Measurements from ENCODE around the gene SLC22A7.
"Not testable (repeated sequence)": the region's sequence is repeated elsewhere in the genome, so short reads cannot be mapped to it uniquely, and the experiment has no call there.

The SLC22A7 gene

GRCh38 chr6:43284991-43285781, 12.9 kb upstream of the SLC22A7 start:
- no peak for DNase-seq

DNA sequence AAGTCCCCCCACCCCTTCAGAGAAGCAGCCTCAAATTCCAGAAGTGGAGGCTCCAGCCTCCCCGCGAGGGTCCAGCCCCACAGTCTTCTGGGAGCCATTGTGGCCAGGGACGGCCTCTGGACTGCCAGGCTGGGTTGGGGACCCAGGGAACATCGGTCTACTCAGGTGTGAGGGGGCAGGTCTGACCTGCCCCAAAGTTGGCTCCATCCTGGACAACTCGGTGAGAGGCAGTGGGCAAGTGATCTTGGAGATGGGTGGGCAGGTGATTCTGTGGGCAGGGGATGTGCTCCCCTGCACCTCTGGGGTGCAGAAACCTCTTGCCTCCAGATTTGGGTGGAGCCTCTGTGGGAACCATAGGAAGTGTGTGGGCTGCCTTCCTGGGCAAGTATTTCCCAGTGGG, 12.2 kb upstream of the SLC22A7 start:
- no peak for DNase-seq

DNA sequence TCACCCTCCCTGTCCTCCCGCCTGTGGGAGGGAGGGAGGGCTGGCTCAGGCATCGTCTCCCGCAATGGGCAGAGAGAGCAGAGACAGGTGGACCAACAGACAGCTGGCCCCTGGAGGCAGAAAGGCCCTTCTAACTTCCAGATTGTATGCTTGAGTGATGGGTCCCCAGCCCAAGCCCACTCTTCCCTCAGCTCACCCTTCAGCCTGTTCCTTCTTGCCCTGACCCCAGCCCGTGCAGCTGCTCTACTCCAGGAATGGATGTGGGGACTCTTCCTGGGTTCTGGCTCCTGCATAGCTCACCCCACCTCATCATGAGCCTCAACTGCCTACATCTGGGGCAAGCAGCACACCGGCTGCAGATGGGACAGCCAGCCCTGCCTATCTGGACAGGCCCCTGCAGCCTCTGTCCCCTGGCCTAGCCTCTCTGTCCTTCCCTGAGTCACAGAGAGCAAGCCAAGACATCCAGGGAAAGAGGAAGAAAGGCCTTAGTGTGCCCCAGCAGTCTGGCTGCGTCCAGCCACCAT, 11.5 kb upstream of the SLC22A7 start:
- DNase-seq = no peak

DNA sequence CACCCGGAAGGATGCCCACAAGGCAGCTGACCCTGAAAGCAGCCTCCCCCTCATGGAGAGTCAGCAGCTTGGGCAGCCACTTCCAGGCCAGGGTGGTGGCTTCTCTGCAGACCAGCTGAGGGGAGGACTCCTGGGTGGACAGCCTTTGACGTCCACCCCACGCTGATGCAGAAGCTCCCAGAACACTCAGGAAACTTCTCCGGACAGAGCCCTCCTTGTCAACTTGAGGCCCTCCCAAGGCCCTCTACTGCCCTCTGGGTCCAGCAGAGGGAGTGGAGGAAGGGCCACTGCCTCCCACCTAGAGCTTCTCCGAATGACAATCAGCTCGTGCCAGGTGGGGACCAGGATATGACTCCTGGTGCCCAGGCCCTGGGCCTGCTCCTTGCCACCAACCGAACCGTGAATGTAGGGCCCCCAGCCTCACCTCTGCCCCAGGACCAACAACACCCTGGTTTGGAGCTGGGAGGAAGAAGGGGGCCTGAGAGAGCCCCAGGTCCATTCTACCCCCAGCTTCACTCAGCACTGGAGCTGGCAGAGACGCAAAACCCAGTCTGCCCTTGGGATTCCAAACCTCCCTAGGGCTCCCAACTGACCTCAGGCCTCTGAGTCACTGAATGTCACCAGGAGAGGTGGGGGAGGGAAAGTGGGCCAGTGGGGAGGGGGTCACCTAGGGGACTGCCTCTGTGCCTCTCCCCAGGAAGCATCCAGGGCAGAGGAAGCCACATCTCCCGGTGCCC, 10.9 kb upstream of the SLC22A7 start:
- DNase-seq = no peak

GRCh38 chr6:43287717-43288679, 10.1 kb upstream of the SLC22A7 start:
- DNase-seq = no peak

GRCh38 chr6:43290339-43290904, 7.6 kb upstream of the SLC22A7 start:
- no peak for DNase-seq

DNA sequence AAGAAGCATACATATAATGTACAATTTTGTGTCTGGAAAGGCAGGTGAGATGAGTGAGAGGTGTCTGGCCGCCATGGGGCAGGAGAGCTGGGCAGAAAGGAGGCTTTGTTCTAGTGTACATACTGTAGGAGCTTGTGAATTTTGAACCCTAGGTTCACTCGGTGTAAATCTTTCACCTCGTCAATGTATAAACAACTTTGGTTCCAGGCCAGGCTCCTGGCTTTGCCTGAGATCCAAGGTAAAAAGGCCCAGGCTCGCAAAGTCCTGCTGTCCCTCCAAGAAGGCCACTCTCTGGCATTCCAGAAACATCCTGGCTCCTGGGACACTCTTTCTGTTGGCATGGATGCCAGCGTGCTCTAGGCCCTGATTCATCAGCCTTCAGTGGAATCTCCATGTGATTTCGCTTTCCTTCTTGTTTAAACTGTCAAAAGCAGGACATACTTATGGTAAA, 7.1 kb upstream of the SLC22A7 start:
- no peak for DNase-seq

- no peak for DNase-seq
These were observed 6.4 kb upstream of the SLC22A7 start for GRCh38 chr6:43291708-43292107.

DNA sequence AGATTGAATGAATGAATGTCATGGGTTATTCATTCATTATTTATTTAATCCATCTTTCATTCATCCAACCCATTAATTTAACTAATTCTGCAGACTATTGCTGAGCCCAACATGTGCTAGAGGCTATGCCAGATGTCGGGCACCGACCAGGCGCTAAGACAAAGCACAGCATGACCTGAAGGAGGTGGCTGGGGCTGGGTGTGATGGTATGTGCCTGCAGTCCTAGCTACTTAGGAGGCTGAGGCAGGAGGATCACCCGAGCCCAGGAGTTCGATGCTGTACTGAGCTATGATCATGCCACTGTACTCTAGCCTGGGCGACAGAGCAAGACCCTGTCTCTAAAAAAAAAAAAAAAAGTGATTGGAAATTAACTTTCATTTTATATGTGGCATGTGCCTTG, 5.7 kb upstream of the SLC22A7 start:
- no peak for DNase-seq

DNA sequence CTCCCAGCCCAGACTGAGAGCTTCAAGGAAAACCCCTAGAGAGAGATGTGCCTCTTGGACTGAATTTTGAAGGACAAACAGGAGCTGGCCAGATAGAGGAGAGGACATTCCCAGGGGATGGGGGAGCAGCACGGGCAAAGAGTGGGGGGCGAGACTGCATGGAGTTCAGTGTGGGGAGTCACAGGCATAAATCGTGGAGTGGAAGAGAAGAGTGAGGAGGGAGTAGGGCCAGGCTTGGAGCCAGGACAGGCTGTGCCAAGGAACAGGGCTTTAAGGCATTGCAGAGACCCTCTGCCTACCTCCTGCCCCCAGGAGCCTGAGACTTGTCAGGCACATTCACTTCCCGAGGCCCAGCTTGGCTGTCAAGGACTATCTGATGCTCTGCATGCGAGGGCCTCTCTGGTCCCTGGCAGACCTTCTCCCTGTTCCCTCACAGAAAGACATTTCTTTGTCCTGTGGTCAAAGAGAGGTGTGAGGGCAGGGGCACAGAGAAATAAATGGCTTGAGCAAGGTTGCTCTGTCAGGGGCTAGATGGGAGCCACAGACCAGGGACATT, 5.2 kb upstream of the SLC22A7 start:
- no peak for DNase-seq

- no peak for DNase-seq
These were observed 4.4 kb upstream of the SLC22A7 start for GRCh38 chr6:43293698-43294097.

DNA sequence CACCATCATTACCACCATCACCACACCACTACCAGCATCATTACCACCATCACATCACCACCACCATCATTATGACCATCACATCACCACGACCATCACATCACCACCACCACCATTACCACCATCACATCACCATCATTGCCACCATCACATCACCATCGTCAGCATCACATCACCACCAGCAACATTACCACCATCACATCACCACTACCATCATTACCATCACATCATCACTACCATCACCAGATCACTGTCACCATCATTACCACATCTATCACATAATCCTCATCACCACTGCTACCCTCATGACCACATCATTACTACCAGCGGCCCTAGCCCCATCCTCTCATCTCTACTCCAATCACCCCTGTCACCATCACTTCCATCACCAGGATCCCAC, 3.5 kb upstream of the SLC22A7 start:
- DNase-seq = no peak

GRCh38 chr6:43295456-43295855, 2.6 kb upstream of the SLC22A7 start:
- DNase-seq = no peak

DNA sequence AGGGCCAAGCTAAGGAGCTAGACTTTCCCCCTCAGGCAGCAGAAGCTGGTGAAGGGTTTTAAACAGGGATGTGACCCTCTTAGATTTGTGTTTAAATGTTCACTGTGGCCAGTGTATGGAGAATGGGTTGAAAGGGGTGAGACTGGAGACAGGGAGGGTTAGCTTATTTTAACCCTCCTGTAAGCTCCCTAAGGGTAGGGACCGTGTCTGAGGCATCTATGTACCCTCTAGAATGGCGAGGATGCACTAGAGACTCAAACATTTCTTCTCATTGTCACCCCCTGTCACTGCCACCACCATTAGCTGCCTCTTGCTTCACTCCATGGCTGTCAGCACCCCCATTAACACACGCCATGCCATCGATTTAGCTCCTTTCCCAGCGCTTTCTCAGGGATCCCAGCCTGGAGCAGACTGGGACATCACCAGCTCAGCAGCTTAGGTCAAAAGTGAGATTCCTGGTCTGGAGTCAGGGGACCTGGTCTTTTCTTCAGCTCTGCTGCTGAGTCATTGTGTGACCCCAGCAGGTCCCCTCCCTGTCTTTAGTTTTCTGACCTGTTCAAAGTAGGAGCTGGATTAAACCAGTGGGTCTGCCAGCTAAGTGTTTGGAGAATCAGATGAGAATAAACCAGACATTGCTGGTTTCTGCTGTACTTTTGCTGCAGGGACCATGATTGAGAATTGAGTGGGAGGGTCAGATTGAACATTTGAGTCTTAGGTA, 1.1 kb upstream of the SLC22A7 start:
- DNase-seq = no peak

GRCh38 chr6:43298565-43299337, 691 bp downstream of the SLC22A7 start:
- no peak for DNase-seq

GRCh38 chr6:43299338-43300293, 1.6 kb downstream of the SLC22A7 start:
- no peak for DNase-seq

DNA sequence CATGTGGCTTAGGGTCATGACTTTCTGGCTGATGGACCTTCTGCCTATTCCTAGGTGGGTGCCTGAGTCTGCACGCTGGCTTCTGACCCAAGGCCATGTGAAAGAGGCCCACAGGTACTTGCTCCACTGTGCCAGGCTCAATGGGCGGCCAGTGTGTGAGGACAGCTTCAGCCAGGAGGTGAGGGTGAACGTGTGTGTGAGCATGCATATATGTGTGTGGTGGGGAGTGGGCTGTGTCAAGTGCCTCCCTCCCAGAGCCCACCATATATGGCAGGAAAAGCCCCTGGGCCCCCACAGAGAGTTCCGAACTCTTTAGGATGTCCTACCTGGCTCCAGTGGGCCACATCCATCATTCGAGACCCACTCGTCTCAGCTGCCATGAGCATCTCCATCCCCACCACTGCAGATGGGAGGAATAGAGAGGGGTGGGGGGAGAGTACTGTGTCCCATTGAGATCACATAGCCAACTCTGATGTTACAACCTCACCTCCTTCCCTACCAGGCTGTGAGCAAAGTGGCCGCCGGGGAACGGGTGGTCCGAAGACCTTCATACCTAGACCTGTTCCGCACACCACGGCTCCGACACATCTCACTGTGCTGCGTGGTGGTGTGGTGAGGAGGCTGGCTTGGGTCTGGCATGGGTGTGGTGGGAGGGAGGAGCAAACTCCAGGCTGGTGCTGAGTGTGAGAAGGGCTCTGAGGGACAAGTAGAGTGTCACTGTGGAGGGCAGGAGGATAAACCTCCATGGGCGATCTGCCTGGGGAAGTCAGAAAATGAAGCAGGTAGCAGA, 3.2 kb downstream of the SLC22A7 start:
- no peak for DNase-seq

- no peak for DNase-seq
These were observed 4.1 kb downstream of the SLC22A7 start for GRCh38 chr6:43302126-43302525.

DNA sequence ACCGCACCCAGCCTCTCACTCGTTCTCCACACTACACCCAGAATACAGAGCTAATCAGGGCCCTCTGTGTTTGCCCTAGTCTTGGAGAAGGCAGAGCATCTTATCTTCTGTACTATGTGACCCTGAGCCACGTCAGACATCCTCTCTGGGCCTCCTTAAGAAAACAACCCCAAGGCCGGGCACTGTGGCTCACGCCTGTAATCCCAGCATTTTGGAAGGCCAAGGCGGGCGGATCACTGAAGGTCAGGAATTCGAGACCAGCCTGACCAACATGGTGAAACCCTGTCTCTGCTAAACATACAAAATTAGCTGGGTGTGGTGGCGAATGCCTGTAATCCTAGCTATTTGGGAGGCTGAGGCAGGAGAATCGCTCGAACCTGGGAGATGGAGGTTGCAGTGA, 4.9 kb downstream of the SLC22A7 start:
- DNase-seq = not testable (repeated sequence)
